ENCODE measurements around the gene PEAK1. TPM values are rescaled to one million over a fixed set of nuclear protein-coding genes. Genes with fewer than 3 reads are reported as not detected.

Gene PEAK1
- total and polyA plus RNA-seq, 10 of the 15 experiments (the other 5 are each of a cell fraction or from before 2014, with no cell fraction given), result 0.62 to 24.2 (median 11.2) TPM

DNA sequence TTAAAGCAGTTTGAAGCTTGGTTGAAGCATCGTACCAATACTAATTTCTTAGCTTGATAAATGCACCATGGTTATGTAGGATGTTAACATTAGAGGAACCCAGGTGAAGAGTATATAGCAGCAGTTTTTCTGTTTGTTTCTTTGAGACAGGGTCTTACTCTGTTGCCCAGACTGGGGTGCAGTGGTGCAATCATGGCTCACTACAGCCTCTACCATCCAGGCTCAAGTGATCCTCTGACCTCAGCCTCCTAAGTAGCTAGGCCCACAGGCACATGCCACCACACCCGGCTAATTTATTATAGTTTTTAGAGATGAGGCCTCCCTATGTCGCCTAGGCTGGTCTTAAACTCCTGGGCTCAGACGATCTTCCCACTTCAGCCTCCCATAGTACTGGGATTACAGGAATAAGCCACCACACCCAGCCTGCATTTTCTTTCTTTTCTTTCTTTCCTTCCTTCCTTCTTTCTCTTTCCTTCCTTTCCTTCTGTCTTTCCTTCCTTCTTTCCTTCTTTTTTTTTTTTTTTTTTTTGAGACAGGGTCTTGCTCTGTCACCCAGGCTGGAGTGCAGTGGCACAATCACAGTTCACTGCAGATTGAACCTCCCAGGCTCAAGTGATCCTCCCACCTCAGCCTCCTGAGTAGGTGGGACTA is 6.1 kb downstream of the PEAK1 start:
- POLR2A ChIA-PET, result interaction anchor here (0.7 kb wide), 1 partner anchor 74 kb away, joined by 4 read pairs; no protein-coding TSS in a partner anchor
- FAIRE-seq (no peak), DNase-seq (ENCODE audit: low read depth, low spot score) (no peak), ATAC-seq (no peak)
- Histone ChIP-seq H3K4me1 (ENCODE audit: control insufficient read depth, insufficient read depth, low read length) (peaks cover 10% of the 10 kb centered on the region), H3K27ac (ENCODE audit: control insufficient read depth, insufficient read depth) (no peak overlapping the region), H3K4me2 (ENCODE audit: control insufficient read depth, insufficient read depth) (no peak overlapping the region), H3K27me3 (replicated peaks in 1 of 2; ENCODE audit: control insufficient read depth in 2 of 2, insufficient read depth in 2 of 2, low read length in 1 of 2) (no peaks in the 10 kb centered on the region), H3K36me3 (ENCODE audit: control insufficient read depth in 2 of 2, insufficient read depth in 2 of 2, low read length in 1 of 2) (no peaks in the 10 kb centered on the region), H3K79me2 (ENCODE audit: control insufficient read depth, insufficient read depth, low read length) (peaks cover 14% of the 10 kb centered on the region), H2AFZ (ENCODE audit: control insufficient read depth, low read depth, low read length) (no peak overlapping the region), H3K9ac (ENCODE audit: control insufficient read depth, insufficient read depth, low read length) (no peak overlapping the region), H3K4me3 (no peak overlapping the region), H3K9me3 (replicated peaks; ENCODE audit: control insufficient read depth, insufficient read depth, low read length) (no peaks in the 10 kb centered on the region), H4K20me1 (ENCODE audit: control insufficient read depth, insufficient read depth) (no peaks in the 10 kb centered on the region)
- CTCF ChIA-PET, result interaction anchor here (1.2 to 1.4 kb wide), 3 partner anchors 227 to 231 kb away, joined by 3 to 5 read pairs (median 3); no protein-coding TSS in a partner anchor
- intact Hi-C loops (cut with micrococcal nuclease; ENCODE audit: unreplicated experiment), result no loop called here
- no peak for TF ChIP-seq SREBF2 (IDR thresholded peaks at IDR 0.05; ENCODE audit: low read length)
- TF ChIP-seq SMARCA5 (IDR thresholded peaks at IDR 0.05), result 0 out of 2 replicates have a peak, but pooled peaks have one; percentile 19
- 93% methylated on average over 4 of the region's 4 CpGs for WGBS (ENCODE audit: insufficient coverage, insufficient replicate concordance, low lambda C conversion rate, missing lambda C conversion rate)
- BruUV-seq (replicated peaks), result no TSS peak
- SMC1A ChIA-PET (ENCODE audit: uncharacterized antibody, unreplicated experiment), result interaction anchor here (0.6 to 7.6 kb wide), 7 partner anchors 11 to 294 kb away, joined by 3 to 107 read pairs (median 3); no protein-coding TSS in a partner anchor
- in situ Hi-C loops (cut with MboI), result no loop called here
- RAD21 ChIA-PET (ENCODE audit: unreplicated experiment), result interaction anchor here (1.2 to 2.2 kb wide), 6 partner anchors 11 to 234 kb away, joined by 3 to 6 read pairs (median 3); no protein-coding TSS in a partner anchor

DNA sequence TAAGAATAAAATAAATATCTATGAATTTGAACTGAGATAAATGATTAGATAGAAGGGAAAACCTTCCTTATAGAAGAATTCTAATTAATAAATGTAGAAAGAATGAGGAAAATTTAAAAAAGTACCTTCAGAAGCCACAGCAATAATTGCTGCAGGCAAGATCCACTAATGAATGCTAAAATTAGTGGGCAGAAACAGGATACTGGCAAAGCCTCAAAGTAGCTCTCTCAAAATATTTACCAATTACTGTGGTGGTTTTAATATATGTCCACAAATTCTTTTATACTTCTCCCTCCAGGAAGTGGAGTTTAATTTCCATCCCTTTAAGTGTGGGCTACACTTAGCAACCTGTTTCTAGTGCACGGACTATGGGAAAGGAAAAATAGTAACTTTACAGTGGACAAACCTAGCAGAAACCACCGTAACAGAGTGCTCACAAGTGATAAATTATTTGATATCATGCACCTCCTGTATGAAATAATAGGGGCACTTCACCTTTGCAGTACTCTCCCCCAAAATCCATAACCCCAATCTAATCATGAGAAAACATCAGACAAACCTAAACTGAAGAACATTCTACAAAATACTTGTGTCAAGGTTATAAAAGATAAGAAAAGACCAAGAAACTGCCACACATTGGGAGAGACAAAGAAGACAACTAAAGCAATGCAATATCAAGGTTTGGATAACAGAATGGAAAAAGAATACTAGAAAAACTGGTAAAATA is 6.8 kb downstream of the PEAK1 start:
- SMC1A ChIA-PET (ENCODE audit: uncharacterized antibody, unreplicated experiment), result interaction anchor here (0.8 to 7.6 kb wide), 6 partner anchors 9 to 293 kb away, joined by 3 to 107 read pairs (median 4); no protein-coding TSS in a partner anchor
- no peak overlapping the region for H3K27ac ChIP-seq (ENCODE audit: control insufficient read depth, insufficient read depth)
- POLR2A ChIA-PET, result interaction anchor here (0.7 kb wide), 1 partner anchor 8 kb away, joined by 3 read pairs; no protein-coding TSS in a partner anchor
- 91% methylated on average over 2 of the region's 2 CpGs for WGBS (ENCODE audit: insufficient coverage, insufficient replicate concordance, low lambda C conversion rate, missing lambda C conversion rate)
- no TSS peak for BruUV-seq (replicated peaks)
- H3K27me3 ChIP-seq (replicated peaks in 1 of 2; ENCODE audit: control insufficient read depth in 2 of 2, insufficient read depth in 2 of 2, low read length in 1 of 2), result no peaks in the 10 kb centered on the region
- no peak overlapping the region for H3K9ac ChIP-seq (ENCODE audit: control insufficient read depth, insufficient read depth, low read length)
- H4K20me1 ChIP-seq (ENCODE audit: control insufficient read depth, insufficient read depth), result no peaks in the 10 kb centered on the region
- RAD21 ChIA-PET (ENCODE audit: unreplicated experiment), result interaction anchor here (1.3 to 2.2 kb wide), 4 partner anchors 10 to 231 kb away, joined by 3 to 6 read pairs (median 4); no protein-coding TSS in a partner anchor
- peaks cover 10% of the 10 kb centered on the region for H3K79me2 ChIP-seq (ENCODE audit: control insufficient read depth, insufficient read depth, low read length)
- no peak for ATAC-seq
- H3K4me3 ChIP-seq, result no peak overlapping the region
- no peak overlapping the region for H2AFZ ChIP-seq (ENCODE audit: control insufficient read depth, low read depth, low read length)
- no peaks in the 10 kb centered on the region for H3K36me3 ChIP-seq (ENCODE audit: control insufficient read depth in 2 of 2, insufficient read depth in 2 of 2, low read length in 1 of 2)
- in situ Hi-C loops (cut with MboI), result no loop called here
- intact Hi-C loops (cut with micrococcal nuclease; ENCODE audit: unreplicated experiment), result no loop called here
- DNase-seq (ENCODE audit: low read depth, low spot score), result no peak
- FAIRE-seq, result no peak
- H3K9me3 ChIP-seq (replicated peaks; ENCODE audit: control insufficient read depth, insufficient read depth, low read length), result no peaks in the 10 kb centered on the region
- peaks cover 10% of the 10 kb centered on the region for H3K4me1 ChIP-seq (ENCODE audit: control insufficient read depth, insufficient read depth, low read length)
- CTCF ChIA-PET, result interaction anchor here (1.2 kb wide), 2 partner anchors 226 to 231 kb away, joined by 3 to 5 read pairs; no protein-coding TSS in a partner anchor
- no peak overlapping the region for H3K4me2 ChIP-seq (ENCODE audit: control insufficient read depth, insufficient read depth)
- TF ChIP-seq MTA3 (IDR thresholded peaks at IDR 0.05; ENCODE audit: borderline replicate concordance, low read length), result no peak
- no peak for TF ChIP-seq STAT3 (IDR thresholded peaks at IDR 0.05; ENCODE audit: low read depth, low read length)
- peak; percentile 83; the same call in 1 of the 2 replicates for TF ChIP-seq MTA2 (IDR thresholded peaks at IDR 0.05; ENCODE audit: low read depth)
- no peak for TF ChIP-seq FOXK2 (IDR thresholded peaks at IDR 0.05)
- TF ChIP-seq POLR2AphosphoS2 (IDR thresholded peaks at IDR 0.05; ENCODE audit: low read depth, low read length), result no peak
- no peak for TF ChIP-seq RAD51 (IDR thresholded peaks at IDR 0.05)
- TF ChIP-seq, protein P1, sequence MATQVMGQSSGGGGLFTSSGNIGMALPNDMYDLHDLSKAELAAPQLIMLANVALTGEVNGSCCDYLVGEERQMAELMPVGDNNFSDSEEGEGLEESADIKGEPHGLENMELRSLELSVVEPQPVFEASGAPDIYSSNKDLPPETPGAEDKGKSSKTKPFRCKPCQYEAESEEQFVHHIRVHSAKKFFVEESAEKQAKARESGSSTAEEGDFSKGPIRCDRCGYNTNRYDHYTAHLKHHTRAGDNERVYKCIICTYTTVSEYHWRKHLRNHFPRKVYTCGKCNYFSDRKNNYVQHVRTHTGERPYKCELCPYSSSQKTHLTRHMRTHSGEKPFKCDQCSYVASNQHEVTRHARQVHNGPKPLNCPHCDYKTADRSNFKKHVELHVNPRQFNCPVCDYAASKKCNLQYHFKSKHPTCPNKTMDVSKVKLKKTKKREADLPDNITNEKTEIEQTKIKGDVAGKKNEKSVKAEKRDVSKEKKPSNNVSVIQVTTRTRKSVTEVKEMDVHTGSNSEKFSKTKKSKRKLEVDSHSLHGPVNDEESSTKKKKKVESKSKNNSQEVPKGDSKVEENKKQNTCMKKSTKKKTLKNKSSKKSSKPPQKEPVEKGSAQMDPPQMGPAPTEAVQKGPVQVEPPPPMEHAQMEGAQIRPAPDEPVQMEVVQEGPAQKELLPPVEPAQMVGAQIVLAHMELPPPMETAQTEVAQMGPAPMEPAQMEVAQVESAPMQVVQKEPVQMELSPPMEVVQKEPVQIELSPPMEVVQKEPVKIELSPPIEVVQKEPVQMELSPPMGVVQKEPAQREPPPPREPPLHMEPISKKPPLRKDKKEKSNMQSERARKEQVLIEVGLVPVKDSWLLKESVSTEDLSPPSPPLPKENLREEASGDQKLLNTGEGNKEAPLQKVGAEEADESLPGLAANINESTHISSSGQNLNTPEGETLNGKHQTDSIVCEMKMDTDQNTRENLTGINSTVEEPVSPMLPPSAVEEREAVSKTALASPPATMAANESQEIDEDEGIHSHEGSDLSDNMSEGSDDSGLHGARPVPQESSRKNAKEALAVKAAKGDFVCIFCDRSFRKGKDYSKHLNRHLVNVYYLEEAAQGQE (IDR thresholded peaks at IDR 0.05; ENCODE audit: low read depth, low read length), result no peak
- no peak for TF ChIP-seq CBX3 (IDR thresholded peaks at IDR 0.05; ENCODE audit: borderline replicate concordance, low read depth)
- no peak for TF ChIP-seq RFX5 (IDR thresholded peaks at IDR 0.05; ENCODE audit: low read depth, low read length)
- no peak for TF ChIP-seq MYC (IDR thresholded peaks at IDR 0.05; ENCODE audit: insufficient read depth, insufficient read length, insufficient replicate concordance, low read length, severe bottlenecking)

Data from GM12878 (cell line).